Ammon's horn (tissue), 1 donor: Measurements from ENCODE around the gene SEMA4F.

Experiments used
- DNase-seq: peaks from one replicate; pipeline ENCODE4 v3.0.0-alpha.2; 2016; ENCODE audit warnings: low spot score

SEMA4F gene

DNA sequence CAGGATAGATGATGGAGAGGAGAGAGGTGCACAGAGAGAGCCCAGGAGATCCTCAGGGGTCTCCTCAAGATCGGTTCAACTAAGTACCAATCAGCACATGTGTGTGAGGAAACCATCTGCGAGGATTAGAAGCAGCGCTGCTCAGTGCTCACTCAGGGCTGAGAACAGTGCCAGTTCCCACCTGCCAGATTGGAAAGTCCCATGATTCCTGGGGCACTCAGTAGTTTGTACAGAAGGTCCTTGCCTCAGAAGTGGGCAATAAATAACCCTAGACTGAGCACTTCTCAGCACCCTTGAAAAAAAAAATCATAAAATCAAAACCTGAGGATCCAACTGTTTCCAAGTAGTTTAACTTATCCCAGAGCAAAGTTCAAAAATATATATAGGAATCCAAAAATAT, 53.8 kb downstream of the SEMA4F start:
- no peak for DNase-seq

GRCh38 chr2:74708296-74708695, 54.2 kb downstream of the SEMA4F start:
- DNase-seq: no peak

DNA sequence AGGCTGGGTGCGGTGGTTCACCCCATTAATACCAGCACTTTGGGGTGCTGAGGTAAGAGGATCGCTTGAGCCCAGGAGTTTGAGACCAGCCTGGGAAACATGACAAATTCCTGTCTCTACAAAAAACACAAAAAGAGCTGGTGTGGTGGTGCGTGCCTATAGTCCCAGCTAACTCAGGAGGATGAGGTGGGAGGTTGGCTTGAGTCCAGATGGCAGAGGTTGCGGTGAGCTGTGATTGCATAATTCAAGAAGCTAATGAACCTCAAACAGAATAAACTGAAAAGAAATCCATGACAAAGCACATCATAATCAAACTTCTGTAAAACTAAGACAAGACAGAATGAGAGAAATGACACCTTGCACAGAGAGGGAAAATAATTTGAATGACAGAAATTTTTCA, 54.8 kb downstream of the SEMA4F start:
- DNase-seq: no peak

DNA sequence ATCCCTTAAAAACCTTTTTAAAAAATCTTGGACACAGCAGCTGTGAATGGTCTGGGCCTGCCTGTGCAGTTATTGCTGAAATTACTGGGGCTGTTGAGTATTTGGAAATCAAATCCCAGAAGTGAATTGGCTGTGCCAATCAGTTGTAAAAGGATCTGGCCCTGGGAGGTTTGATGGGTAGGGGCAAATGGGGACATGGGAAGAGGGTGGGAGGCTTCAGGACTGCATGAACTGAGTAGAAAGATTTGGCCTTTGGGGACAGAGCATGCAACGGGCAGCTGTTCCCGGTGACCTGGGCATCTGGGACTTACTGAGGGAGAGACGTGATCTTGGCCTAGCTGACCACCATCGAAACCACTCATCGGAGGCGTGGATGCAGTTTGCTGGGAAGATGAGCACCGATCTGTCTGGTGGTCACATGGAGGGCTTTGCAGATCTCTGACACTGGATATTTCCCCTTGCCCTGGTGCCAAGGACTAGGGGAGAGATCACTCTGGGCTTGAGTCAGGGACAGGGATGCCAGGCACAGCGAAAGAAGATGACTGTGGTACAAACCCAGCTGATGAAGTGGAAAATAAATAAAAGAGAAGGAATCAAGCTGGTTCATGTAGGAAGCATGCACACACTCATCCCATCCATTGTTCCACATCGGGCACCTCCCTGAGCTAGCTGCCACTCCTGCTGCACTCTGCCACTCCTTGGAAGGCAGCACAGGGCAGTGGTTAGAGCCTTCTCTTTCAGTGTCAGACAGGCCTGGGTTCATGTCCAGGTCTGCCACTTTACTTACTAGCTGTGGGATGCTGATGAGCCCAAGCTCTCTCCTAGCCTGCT, 58.4 kb downstream of the SEMA4F start:
- DNase-seq: no peak

DNA sequence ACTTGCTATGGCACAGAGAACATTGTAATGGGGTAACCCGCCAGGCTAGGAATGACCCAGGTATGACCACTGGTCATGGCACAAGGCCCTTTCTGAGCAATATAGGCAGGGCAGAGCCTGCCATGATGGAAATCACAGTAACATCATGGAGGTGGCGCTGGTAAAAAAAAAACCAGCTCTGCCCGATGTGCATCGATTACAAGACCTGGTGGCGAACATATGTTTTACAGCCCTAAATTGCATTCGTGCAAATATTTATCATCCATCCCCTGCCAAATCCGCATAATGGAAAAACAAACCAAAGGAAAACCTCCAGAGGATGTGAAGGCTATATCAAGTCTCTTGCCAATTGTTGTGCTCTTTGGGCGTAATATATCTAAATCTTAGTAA, 60.6 kb downstream of the SEMA4F start:
- no peak for DNase-seq

- peak; percentile 85 for DNase-seq
These were observed 61.2 kb downstream of the SEMA4F start for GRCh38 chr2:74715081-74715791.

GRCh38 chr2:74715880-74716279, 61.8 kb downstream of the SEMA4F start:
- DNase-seq: no peak

GRCh38 chr2:74719066-74719465, 65.0 kb downstream of the SEMA4F start:
- DNase-seq: no peak

- DNase-seq: no peak
These were observed 67.3 kb downstream of the SEMA4F start for GRCh38 chr2:74721316-74721715.

DNA sequence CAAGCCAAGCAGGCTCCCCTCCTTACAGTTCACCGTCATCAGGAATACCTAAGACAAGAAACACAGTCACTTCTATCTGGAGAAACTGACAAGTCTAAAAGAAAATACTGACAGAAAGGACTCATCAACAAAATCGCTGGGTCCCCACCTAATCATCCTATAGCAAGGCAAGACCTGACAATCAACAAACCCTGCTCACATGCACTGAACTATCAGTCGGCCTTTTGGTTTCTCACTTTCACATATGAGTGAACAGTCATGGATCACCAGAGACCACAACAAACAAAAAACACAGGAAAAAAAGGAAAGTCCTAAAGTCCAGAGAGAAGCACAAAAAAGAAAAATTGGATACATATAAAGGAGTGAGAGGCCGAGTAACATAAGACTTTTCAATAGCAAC, 70.4 kb downstream of the SEMA4F start:
- DNase-seq: no peak

- no peak for DNase-seq
These were observed 71.2 kb downstream of the SEMA4F start for GRCh38 chr2:74725287-74725686.

GRCh38 chr2:74728842-74729241, 74.8 kb downstream of the SEMA4F start:
- no peak for DNase-seq

GRCh38 chr2:74730530-74730929, 76.5 kb downstream of the SEMA4F start:
- no peak for DNase-seq
